GM23248 (cell line): ENCODE data around the gene TBC1D10A.

Experiments used
- EZH2 ChIP-seq: fragments of 200-600 bp; sonication (generic); IDR thresholded peaks from 2 replicates; pipeline ENCODE4 v1.6.1; 2018; ENCODE audit warnings: antibody characterized with exemption, mild to moderate bottlenecking; ENCODE audit not compliant: insufficient read depth, poor library complexity, severe bottlenecking
- EZH2phosphoT487 ChIP-seq: fragments of 200-600 bp; sonication (generic); IDR thresholded peaks from 2 replicates; pipeline ENCODE4 v1.6.1; 2018; ENCODE audit warnings: antibody characterized with exemption, moderate library complexity, mild to moderate bottlenecking, low read depth; ENCODE audit not compliant: insufficient read depth

DNA sequence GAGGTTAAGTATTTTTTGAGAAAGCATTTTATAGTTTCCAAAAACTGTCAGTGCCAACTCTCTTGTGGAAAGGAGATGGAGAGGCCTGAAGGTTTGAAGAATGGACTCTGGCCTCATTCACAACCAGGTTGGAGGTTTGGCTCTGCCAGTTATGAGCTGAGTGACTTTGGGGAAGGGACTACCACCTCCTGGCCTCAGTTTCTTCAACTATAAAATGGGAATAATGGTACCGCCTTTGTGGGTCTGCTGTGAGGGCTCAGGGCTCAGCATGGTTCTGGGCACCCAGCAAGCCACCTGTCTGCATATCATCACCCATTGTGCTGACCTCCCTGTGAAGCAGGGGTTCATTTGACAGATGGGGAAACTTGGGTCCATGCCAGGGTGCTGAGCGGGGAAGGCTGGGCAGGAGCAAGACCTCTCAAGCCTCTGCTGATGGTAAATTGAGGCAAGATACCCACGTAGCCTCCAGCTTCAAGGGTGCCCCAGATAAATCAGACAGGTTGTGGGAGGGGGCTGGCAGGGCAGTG is 76.6 kb downstream of the TBC1D10A start:
- TF ChIP-seq EZH2 = no peak
- TF ChIP-seq EZH2phosphoT487 = no peak
